GM12874 (cell line): ENCODE measurements around the gene SOX18.

ENCODE experiments used
- CTCF ChIP-seq: IDR thresholded peaks from 2 replicates; pipeline ENCODE4 v1.5.1; 2011; ENCODE audit warnings: low read depth, mild to moderate bottlenecking, control low read depth, low read length, moderate library complexity; ENCODE audit not compliant: insufficient read depth

SOX18 gene

GRCh38 chr20:64040231-64041039 is 9.0 kb downstream of the SOX18 start:
- no peak for TF ChIP-seq CTCF

GRCh38 chr20:64039293-64040160 is 9.9 kb downstream of the SOX18 start:
- TF ChIP-seq CTCF: no peak

GRCh38 chr20:64038565-64039292 is 10.7 kb downstream of the SOX18 start:
- TF ChIP-seq CTCF: peak; percentile 89

GRCh38 chr20:64038224-64038564 is 11.2 kb downstream of the SOX18 start:
- no peak for TF ChIP-seq CTCF

- no peak for TF ChIP-seq CTCF
These were observed 11.8 kb downstream of the SOX18 start for GRCh38 chr20:64037498-64038213.

GRCh38 chr20:64037199-64037497 is 12.3 kb downstream of the SOX18 start:
- TF ChIP-seq CTCF: no peak
